Measurements from ENCODE around the gene TNFRSF18.

DNA sequence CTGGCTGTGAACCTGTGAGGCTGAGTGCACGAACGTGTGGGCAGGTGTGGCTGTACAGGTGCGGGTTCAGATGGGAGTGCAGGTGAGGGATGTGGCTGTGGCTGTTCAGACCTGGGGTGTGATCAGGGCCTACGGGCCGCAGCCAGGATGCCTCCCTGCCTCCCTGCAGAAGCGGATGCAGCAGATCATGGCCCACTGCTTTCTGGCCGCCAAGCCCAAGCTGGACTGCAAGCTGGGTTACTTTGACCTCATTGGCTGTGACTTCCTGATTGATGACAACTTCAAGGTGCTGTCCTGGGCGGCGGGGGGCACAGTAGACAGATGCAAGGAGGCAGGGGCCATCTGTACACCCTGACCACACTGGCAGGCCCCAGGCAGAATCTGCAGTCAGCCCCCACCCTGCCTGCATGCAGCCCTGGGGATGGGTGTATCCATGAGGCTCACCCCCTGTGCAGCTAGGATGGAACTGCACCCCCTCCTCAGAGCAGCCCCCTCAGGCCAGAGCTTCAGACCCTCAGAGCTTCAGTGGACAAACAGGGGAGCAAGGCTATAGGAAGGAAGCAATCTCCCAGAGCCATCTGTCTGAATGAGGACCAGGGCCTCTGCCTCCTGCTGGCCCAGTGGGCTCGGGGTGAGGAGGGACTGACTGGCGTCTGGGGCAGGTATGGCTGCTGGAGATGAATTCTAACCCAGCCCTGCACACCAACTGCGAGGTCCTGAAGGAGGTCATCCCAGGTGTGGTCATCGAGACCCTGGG is 9.8 kb downstream of the TNFRSF18 start:
- TF ChIP-seq POLR2AphosphoS5 (IDR thresholded peaks at IDR 0.05; ENCODE audit: low read depth, low read length) (no peak), POLR2A (IDR thresholded peaks at IDR 0.05; ENCODE audit: low read depth, low read length) (no peak)

All from GM12891 (cell line).